ENCODE results near the gene DENND2C. TPM values are rescaled to one million over a fixed set of nuclear protein-coding genes. Genes with fewer than 3 reads are reported as not detected.

The DENND2C gene
- total RNA-seq, 1 experiment from 2014 or later: 3.6 TPM

DNA sequence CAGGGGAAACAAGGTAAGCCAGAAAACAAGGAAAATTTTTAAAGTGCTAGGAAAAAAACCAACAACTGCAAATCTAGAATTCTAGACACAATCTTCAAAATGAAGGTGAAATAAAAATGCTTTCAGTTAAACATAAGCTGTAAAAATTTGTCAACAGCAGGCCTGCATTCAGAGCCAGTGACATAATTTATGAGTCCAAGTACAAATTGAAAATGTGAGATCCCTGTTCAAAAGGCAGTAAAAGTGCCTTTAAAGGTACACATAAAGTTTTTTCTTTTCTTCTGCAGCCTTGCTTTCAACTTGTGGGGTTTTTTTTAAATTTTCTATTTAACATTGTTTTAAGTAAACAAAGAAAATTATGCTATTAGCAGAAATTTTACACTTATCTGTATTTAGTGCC lies 37.4 kb downstream of the DENND2C start:
- no peak overlapping the region for H2BK20ac ChIP-seq (ENCODE audit: low read depth, low read length, poor library complexity, severe bottlenecking)
- H3K14ac ChIP-seq (ENCODE audit: insufficient read depth, low read length): no peak overlapping the region
- no peak overlapping the region for H3K9ac ChIP-seq (ENCODE audit: extremely low read depth, insufficient read length, low read length)
- no peaks in the 10 kb centered on the region for H3K23me2 ChIP-seq (ENCODE audit: insufficient read length, low read depth, low read length, poor library complexity, severe bottlenecking)
- no peak overlapping the region for H3K27ac ChIP-seq (ENCODE audit: insufficient read length, low read depth, low read length)
- no peak overlapping the region for H3K4me2 ChIP-seq (ENCODE audit: insufficient read depth, insufficient read length, low read length)
- no peak overlapping the region for H2BK12ac ChIP-seq (ENCODE audit: insufficient read length, low read depth, low read length)
- H3K27ac Mint-ChIP-seq: no peak overlapping the region
- no peaks in the 10 kb centered on the region for H3K79me1 ChIP-seq (ENCODE audit: insufficient read depth, low read depth, low read length, poor library complexity, severe bottlenecking)
- no peak overlapping the region for H3K23ac ChIP-seq (ENCODE audit: insufficient read length, low read depth, low read length)
- no peaks in the 10 kb centered on the region for H3K79me2 ChIP-seq (ENCODE audit: insufficient read depth, low read length)
- H3K36me3 Mint-ChIP-seq (ENCODE audit: insufficient read depth in 1 of 3, low read depth in 3 of 3): no peaks in the 10 kb centered on the region
- H3K27me3 Mint-ChIP-seq (ENCODE audit: low read depth): no peaks in the 10 kb centered on the region
- H2BK120ac ChIP-seq (ENCODE audit: low read depth, low read length, poor library complexity, severe bottlenecking): no peak overlapping the region
- no peak overlapping the region for H4K91ac ChIP-seq (ENCODE audit: insufficient read length, low read depth, low read length)
- H3K4me1 ChIP-seq (ENCODE audit: insufficient read depth, low read length): no peaks in the 10 kb centered on the region
- TF ChIP-seq, protein P1, sequence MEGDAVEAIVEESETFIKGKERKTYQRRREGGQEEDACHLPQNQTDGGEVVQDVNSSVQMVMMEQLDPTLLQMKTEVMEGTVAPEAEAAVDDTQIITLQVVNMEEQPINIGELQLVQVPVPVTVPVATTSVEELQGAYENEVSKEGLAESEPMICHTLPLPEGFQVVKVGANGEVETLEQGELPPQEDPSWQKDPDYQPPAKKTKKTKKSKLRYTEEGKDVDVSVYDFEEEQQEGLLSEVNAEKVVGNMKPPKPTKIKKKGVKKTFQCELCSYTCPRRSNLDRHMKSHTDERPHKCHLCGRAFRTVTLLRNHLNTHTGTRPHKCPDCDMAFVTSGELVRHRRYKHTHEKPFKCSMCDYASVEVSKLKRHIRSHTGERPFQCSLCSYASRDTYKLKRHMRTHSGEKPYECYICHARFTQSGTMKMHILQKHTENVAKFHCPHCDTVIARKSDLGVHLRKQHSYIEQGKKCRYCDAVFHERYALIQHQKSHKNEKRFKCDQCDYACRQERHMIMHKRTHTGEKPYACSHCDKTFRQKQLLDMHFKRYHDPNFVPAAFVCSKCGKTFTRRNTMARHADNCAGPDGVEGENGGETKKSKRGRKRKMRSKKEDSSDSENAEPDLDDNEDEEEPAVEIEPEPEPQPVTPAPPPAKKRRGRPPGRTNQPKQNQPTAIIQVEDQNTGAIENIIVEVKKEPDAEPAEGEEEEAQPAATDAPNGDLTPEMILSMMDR (conservative IDR thresholded peaks at IDR 0.05): no peak
- no peak overlapping the region for H4K8ac ChIP-seq (replicated peaks; ENCODE audit: insufficient read length, low read depth, low read length)
- H3T11ph ChIP-seq (ENCODE audit: low read length): no peak overlapping the region
- DNase-seq: no peak
- H3K9me3 ChIP-seq (ENCODE audit: control insufficient read depth, low read depth, low read length): no peaks in the 10 kb centered on the region
- H3K18ac ChIP-seq (ENCODE audit: insufficient read length, low read depth, low read length): no peak overlapping the region
- H2BK15ac ChIP-seq (ENCODE audit: low read depth, low read length): no peak overlapping the region
- H3K4me3 Mint-ChIP-seq: no peak overlapping the region
- no peaks in the 10 kb centered on the region for H4K20me1 ChIP-seq (ENCODE audit: control insufficient read depth, insufficient read depth, insufficient read length)
- H2AFZ ChIP-seq (ENCODE audit: low read length): no peak overlapping the region
- H3K4ac ChIP-seq (ENCODE audit: low read depth, low read length): no peak overlapping the region
- H3K27me3 ChIP-seq (ENCODE audit: insufficient read depth, low read length): no peaks in the 10 kb centered on the region
- H3K4me1 Mint-ChIP-seq: no peaks in the 10 kb centered on the region
- H3K56ac ChIP-seq (ENCODE audit: insufficient read length, low read depth, low read length): no peak overlapping the region
- no peak overlapping the region for H2BK5ac ChIP-seq (ENCODE audit: insufficient read length, low read length)
- no peak overlapping the region for H2AK5ac ChIP-seq (ENCODE audit: insufficient read length, low read length)
- H3K9me3 Mint-ChIP-seq: no peaks in the 10 kb centered on the region
- no peak overlapping the region for H4K5ac ChIP-seq (ENCODE audit: insufficient read length, low read depth, low read length)
